Neuron (in vitro differentiated cells): Measurements from ENCODE around the gene GRIP1.

Experiments used
- H2AFZ ChIP-seq: one replicate; pipeline ENCODE4 v1.6.1; 2013; ENCODE audit warnings: low read depth, mild to moderate bottlenecking, inconsistent platforms, low read length, moderate library complexity
- H3K27me3 ChIP-seq: one replicate; pipeline ENCODE4 v1.6.1; 2013; ENCODE audit warnings: low read length; ENCODE audit not compliant: insufficient read depth
- H3K36me3 ChIP-seq: one replicate; pipeline ENCODE4 v1.6.1; 2013; ENCODE audit warnings: low read length; ENCODE audit not compliant: insufficient read depth
- H3K4me1 ChIP-seq: one replicate; pipeline ENCODE4 v1.6.1; 2013; ENCODE audit warnings: low read length; ENCODE audit not compliant: insufficient read depth
- H3K4me3 ChIP-seq: 2 replicates; pipeline ENCODE4 v1.5.1; 2013; ENCODE audit warnings: mild to moderate bottlenecking, low read length, moderate library complexity
- H3K9me3 ChIP-seq: one replicate; pipeline ENCODE4 v1.6.1; 2013; ENCODE audit warnings: low read length

Gene GRIP1

GRCh38 chr12:66380769-66381535, 297.9 kb downstream of the GRIP1 start:
- no peaks in the 10 kb centered on the region for H3K36me3 ChIP-seq
- no peaks in the 10 kb centered on the region for H3K4me1 ChIP-seq
- H3K27me3 ChIP-seq, result no peaks in the 10 kb centered on the region
- no peak overlapping the region for H2AFZ ChIP-seq
- no peaks in the 10 kb centered on the region for H3K9me3 ChIP-seq
- H3K4me3 ChIP-seq, result no peak overlapping the region

DNA sequence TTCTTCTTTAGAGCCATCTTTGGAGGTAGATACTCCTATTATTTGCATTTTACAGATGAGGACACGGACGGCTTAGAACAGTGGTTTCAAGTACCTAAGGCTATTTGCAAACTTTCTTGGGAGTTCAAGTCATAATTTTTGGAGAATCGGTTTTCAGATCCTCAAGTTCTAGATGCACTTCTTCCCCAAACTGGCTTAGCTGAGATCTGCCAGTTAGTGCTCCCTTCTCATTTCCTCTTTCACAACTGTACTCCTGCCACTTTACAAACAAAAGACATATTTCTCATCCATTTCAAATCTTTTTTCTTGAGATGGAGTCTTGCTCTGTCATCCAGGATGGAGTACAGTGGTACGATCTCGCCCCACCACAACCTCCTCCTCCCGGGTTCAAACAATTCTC, 299.3 kb downstream of the GRIP1 start:
- Histone ChIP-seq H2AFZ (no peak overlapping the region), H3K27me3 (no peaks in the 10 kb centered on the region), H3K36me3 (no peaks in the 10 kb centered on the region), H3K4me3 (no peak overlapping the region), H3K4me1 (no peaks in the 10 kb centered on the region), H3K9me3 (no peaks in the 10 kb centered on the region)

GRCh38 chr12:66375560-66375959, 303.3 kb downstream of the GRIP1 start:
- Histone ChIP-seq H3K36me3 (no peaks in the 10 kb centered on the region), H3K27me3 (no peaks in the 10 kb centered on the region), H3K9me3 (no peaks in the 10 kb centered on the region), H3K4me1 (no peaks in the 10 kb centered on the region), H2AFZ (no peak overlapping the region), H3K4me3 (no peak overlapping the region)

DNA sequence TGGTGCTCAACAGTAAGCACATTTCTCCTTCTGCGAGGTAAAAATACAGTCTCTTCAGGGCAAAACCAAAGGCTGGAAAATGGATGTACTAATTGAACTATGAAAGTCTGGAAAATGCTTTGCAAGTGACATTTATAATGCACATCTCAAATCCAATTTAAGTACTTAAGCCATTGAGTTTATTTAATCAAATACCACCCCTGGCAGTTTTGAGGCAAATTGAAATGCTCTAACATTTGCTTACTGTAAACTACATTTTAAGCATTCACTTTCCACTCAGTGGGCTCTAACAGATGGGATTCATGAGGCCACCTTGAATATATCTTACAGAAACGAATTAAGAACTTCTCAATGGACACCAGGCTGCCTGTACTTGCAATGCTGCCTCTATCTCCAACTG, 306.9 kb downstream of the GRIP1 start:
- Histone ChIP-seq H3K27me3 (no peaks in the 10 kb centered on the region), H3K9me3 (no peaks in the 10 kb centered on the region), H3K36me3 (no peaks in the 10 kb centered on the region), H3K4me3 (no peak overlapping the region), H3K4me1 (no peaks in the 10 kb centered on the region), H2AFZ (no peak overlapping the region)

GRCh38 chr12:66367015-66367667, 311.7 kb downstream of the GRIP1 start:
- no peaks in the 10 kb centered on the region for H3K27me3 ChIP-seq
- H3K4me3 ChIP-seq, result no peak overlapping the region
- no peaks in the 10 kb centered on the region for H3K4me1 ChIP-seq
- no peak overlapping the region for H2AFZ ChIP-seq
- H3K36me3 ChIP-seq, result peaks cover 3% of the 10 kb centered on the region
- H3K9me3 ChIP-seq, result no peaks in the 10 kb centered on the region

- Histone ChIP-seq H2AFZ (no peak overlapping the region), H3K4me3 (no peak overlapping the region), H3K27me3 (no peaks in the 10 kb centered on the region), H3K4me1 (no peaks in the 10 kb centered on the region), H3K9me3 (no peaks in the 10 kb centered on the region), H3K36me3 (peaks cover 3% of the 10 kb centered on the region)
Measured at GRCh38 chr12:66365718-66366490, 313.0 kb downstream of the GRIP1 start.

- Histone ChIP-seq H3K4me1 (no peaks in the 10 kb centered on the region), H2AFZ (no peak overlapping the region), H3K36me3 (peaks cover 3% of the 10 kb centered on the region), H3K27me3 (no peaks in the 10 kb centered on the region), H3K4me3 (no peak overlapping the region), H3K9me3 (no peaks in the 10 kb centered on the region)
Measured at GRCh38 chr12:66361703-66362102, 317.2 kb downstream of the GRIP1 start.

GRCh38 chr12:66359300-66359699, 319.6 kb downstream of the GRIP1 start:
- no peak overlapping the region for H2AFZ ChIP-seq
- no peaks in the 10 kb centered on the region for H3K27me3 ChIP-seq
- no peaks in the 10 kb centered on the region for H3K36me3 ChIP-seq
- no peak overlapping the region for H3K4me3 ChIP-seq
- H3K4me1 ChIP-seq, result no peaks in the 10 kb centered on the region
- no peaks in the 10 kb centered on the region for H3K9me3 ChIP-seq

- no peaks in the 10 kb centered on the region for H3K27me3 ChIP-seq
- H3K9me3 ChIP-seq, result no peaks in the 10 kb centered on the region
- no peaks in the 10 kb centered on the region for H3K4me1 ChIP-seq
- peaks cover 3% of the 10 kb centered on the region for H3K36me3 ChIP-seq
- H2AFZ ChIP-seq, result no peak overlapping the region
- no peak overlapping the region for H3K4me3 ChIP-seq
Measured at GRCh38 chr12:66354291-66354690, 324.6 kb downstream of the GRIP1 start.

DNA sequence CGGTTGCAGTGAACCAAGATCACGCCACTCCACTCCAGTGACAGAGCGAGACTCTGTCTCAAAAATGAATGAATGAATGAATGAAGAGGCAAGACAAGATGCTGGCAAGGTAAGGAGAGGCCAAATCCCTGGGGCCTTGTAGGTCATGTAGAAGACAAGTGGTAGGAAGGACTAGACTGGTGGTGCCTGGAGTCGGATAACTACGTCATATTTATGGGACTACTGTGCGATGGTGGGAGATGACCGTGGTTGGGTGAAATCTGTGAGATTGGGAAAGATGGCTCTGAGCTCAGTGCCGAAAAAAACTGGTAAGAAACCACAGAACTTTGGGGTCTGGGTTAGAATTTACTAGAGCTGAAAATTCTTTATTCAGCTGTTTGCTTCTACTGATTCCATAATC, 326.0 kb downstream of the GRIP1 start:
- Histone ChIP-seq H3K9me3 (no peaks in the 10 kb centered on the region), H3K4me1 (no peaks in the 10 kb centered on the region), H3K27me3 (no peaks in the 10 kb centered on the region), H2AFZ (no peak overlapping the region), H3K36me3 (peaks cover 7% of the 10 kb centered on the region), H3K4me3 (no peak overlapping the region)

DNA sequence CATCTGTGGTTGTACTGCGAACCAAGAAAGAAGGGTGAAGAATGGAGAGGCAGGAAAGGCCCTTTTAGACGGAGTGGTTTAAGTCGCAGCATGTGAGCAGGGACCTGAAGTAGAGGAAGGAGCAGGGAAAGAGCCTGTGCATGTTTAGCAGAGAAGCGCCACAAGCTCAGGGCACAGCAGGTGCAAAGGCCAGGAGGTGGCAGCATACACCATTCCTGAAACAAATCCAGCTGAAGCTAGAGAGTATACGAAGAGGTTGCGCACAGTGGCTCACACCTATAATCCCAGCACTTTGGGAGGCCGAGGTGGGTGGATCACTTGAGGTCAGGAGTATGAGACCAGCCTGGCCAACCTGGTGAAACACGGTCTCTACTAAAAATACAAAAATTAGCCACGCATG, 326.7 kb downstream of the GRIP1 start:
- Histone ChIP-seq H3K4me1 (no peaks in the 10 kb centered on the region), H3K4me3 (no peak overlapping the region), H3K27me3 (no peaks in the 10 kb centered on the region), H3K36me3 (peaks cover 8% of the 10 kb centered on the region), H2AFZ (no peak overlapping the region), H3K9me3 (no peaks in the 10 kb centered on the region)

- Histone ChIP-seq H3K36me3 (peaks cover 14% of the 10 kb centered on the region), H3K4me1 (no peaks in the 10 kb centered on the region), H3K27me3 (no peaks in the 10 kb centered on the region), H3K4me3 (no peak overlapping the region), H3K9me3 (no peaks in the 10 kb centered on the region), H2AFZ (no peak overlapping the region)
Measured at GRCh38 chr12:66351301-66351700, 327.6 kb downstream of the GRIP1 start.

DNA sequence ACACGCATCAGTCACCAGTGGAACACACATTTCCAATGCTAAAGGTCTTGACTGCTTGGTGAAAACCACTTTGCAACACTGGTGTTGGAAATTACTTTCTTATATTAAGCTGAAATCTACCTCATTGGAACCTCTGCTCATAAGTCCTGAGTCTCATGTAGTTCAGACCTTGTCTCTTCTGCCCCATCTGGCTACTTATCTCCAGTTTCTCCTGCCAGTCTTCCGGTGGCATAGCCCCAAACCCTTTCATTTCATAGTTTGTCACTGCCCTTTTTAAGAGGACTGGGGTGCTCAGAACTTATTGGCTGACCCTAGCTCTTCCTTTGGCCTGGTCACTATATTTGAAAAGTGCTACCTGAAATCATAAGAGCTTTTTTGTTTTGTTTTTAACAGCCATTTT, 332.9 kb downstream of the GRIP1 start:
- H3K4me1 ChIP-seq, result no peaks in the 10 kb centered on the region
- H2AFZ ChIP-seq, result no peak overlapping the region
- H3K9me3 ChIP-seq, result peaks cover 15% of the 10 kb centered on the region
- peaks cover 23% of the 10 kb centered on the region for H3K36me3 ChIP-seq
- no peak overlapping the region for H3K4me3 ChIP-seq
- no peaks in the 10 kb centered on the region for H3K27me3 ChIP-seq
